HG03342 (cell line): ENCODE measurements around the gene CD44.
A peak's percentile ranks its signal among the peaks of the same experiment; 100 is the strongest.
"Not testable (repeated sequence)": the region's sequence is repeated elsewhere in the genome, so short reads cannot be mapped to it uniquely, and the experiment has no call there.

Source experiments
- ATAC-seq: cut with Tn5 transposase; IDR thresholded peaks from one replicate; pipeline ENCODE4 v1.9.1; 2021; ENCODE audit warnings: mild to moderate bottlenecking, moderate library complexity; ENCODE audit not compliant: unreplicated experiment

The CD44 gene

GRCh38 chr11:35138943-35139721 is at the start of gene CD44:
Gene CD44 (plus strand): TSS chr11:35139171. CDS start chr11:35139304, 133 bp downstream.
- no peak for ATAC-seq

DNA sequence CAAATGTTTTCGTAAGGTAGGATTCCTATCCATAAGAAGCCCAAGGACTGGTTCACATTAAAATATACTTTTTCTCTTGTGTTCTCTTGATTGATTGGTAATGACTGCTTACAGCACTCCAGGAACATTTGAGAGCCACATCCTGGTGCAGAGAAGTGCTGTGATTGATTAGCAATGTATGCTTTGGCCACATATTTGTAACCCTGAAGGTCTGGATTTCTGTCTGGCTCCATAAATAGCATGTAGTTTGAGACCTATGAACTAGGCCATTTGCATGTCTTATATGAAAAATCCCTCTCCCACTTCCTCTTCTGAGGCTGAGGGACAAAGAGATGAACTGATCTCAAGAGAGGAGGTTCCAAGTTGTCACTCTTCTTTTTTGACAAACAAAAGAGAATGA is 49.3 kb upstream of the CD44 start:
- ATAC-seq, result peak; percentile 75

DNA sequence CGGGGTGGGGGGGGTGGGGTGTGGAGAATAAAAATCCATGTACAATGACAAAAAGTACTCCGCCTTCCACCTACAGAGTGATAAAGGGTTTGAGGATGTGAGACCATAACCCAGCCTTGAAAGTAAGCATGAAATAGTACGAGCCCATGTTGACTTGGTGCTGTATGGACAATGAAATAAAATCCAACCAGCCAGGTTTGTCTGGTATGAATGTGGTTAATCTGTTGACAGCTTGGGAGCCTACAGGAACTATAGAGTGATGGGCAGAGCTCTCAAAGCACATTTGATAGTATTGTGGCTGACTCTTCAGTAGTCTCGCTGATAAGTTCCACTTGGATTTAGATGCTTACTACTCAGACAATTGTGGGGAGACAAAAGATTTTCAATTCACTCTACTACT is 48.8 kb upstream of the CD44 start:
- ATAC-seq, result peak; percentile 35

DNA sequence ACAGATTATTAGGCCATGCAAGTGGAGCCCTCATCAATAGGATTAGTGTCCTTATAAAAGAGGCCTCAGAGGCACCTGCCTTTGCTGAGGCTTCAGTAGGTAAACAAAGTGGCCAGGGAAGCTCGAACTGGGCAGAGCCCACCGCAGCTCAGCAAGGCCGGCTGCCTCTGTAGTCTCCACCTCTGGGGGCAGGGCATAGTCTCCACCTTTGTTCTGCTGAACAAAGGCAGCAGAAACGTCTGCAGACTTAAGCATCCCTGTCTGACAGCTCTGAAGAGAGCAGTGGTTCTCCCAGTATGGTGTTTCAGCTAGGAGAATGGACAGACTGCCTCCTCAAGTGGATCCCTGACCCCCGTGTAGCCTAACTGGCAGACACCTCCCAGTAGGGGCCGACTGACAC is 48.0 kb upstream of the CD44 start:
- ATAC-seq, result not testable (repeated sequence)

GRCh38 chr11:35096723-35097122 is 42.2 kb upstream of the CD44 start:
- ATAC-seq, result no peak

- no peak for ATAC-seq
These were observed 41.0 kb upstream of the CD44 start for GRCh38 chr11:35097814-35098455.

- no peak for ATAC-seq
These were observed 40.1 kb upstream of the CD44 start for GRCh38 chr11:35098855-35099254.

DNA sequence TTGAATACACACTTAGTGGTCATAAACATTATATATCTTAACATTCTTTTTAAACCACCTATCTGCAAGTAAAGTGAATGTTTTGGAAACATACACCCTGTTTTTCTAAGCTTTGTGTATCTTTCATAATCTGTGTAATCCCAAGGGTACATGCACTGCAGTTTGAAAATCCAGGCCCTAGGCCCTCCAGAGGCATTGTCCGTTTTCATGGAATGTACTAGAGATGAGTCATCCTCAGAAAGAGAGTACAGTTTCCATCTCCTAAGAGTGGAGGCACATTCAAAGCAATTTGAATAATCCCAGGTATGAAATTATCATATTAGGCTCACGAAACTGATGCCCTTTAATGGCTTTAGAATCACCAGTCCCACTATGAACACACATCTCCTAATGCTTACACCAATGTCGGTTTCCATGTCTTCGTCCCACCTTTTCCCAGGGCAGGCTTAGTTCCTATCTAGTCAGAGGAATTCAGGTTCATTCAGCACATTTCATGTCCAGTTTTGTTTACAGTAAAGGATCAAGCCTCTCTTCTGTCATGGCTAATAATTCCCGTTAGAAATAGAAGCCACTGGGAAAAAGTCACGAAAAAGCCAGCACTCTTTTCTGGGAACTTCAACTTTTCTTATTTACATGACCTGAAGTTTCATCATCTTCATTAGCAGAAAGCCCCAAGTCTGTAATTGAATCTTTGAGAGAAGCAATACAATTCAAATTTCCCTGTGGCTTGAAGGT is 39.5 kb upstream of the CD44 start:
- ATAC-seq, result no peak

GRCh38 chr11:35100013-35100383 is 39.0 kb upstream of the CD44 start:
- no peak for ATAC-seq

DNA sequence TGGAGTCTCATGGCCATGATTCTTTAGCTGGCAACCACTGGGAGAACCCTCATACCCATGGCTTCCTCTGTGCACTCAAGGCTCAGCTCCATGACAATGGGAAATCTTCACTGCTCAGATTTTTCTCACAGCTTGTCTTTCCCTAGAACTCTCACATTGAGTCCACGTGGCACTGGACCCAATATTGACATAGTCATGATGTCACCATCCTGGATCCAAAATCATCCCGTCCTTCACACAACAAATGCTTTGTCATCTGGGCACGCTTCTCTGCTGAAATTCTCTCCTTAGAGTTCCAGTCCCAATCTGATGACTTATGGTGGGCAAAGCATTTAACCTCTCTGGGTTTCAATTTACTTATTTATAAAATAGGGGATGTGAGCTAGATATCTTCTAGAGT is 37.7 kb upstream of the CD44 start:
- no peak for ATAC-seq

DNA sequence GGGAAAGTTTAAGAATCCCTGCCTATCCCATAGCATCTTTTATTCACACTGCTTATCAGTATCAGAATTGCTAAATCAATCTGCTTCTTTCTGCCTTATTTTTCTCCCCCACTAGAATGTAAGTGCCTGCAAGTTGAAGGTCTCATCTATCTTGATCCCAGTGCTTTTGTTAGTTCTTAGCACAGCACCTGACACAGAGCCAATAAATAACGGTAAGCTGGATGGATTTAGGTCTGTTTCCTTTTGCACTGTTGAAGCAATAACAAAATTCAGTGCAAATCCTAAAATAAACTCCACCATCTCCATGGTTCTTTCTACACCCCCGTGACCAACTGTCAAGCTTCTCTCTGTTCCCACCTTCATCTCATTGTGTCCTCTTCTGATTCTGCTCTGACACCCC is 36.7 kb upstream of the CD44 start:
- ATAC-seq, result no peak

- no peak for ATAC-seq
These were observed 35.4 kb upstream of the CD44 start for GRCh38 chr11:35103366-35104208.

GRCh38 chr11:35104655-35105054 is 34.3 kb upstream of the CD44 start:
- no peak for ATAC-seq

DNA sequence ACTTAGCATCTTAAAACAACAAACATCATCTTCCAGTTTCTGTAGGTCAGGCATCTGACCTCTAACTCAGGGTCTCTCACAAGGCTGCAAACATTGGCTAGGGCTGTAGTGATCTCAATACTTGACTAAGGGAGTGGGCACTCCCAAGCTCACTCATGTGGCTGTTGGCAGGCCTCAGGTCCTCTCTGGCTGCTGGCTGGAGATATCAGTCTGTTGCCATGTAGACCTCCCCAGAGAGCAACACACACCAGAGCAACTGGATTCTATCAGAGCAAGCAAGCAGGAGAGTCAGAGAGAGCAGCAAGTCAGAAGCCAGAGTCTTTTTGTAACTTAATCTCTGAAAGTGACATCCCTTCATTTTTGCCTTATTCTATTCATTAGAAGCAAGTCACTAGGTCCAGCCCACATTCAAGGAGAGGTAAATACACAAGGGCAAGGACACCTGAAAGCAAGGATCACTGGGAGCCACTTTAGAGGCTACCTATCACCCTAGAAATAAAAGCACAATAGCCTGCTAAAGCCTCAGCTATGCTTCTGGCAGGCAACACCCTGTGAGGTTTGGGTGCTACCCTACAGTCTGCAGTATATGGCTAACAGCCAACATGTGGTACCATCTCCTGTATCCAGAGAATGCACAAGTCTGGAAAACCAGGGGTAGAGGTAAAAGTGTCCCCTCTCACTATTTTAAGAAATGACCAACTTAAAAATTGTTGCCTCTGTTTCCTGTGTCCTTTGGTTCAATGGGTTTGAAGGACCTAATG is 33.5 kb upstream of the CD44 start:
- ATAC-seq, result no peak

GRCh38 chr11:35106595-35106994 is 32.4 kb upstream of the CD44 start:
- ATAC-seq, result peak; percentile 81

GRCh38 chr11:35107861-35108260 is 31.1 kb upstream of the CD44 start:
- ATAC-seq, result no peak

- ATAC-seq, result not testable (repeated sequence)
These were observed 30.6 kb upstream of the CD44 start for GRCh38 chr11:35108336-35108735.

DNA sequence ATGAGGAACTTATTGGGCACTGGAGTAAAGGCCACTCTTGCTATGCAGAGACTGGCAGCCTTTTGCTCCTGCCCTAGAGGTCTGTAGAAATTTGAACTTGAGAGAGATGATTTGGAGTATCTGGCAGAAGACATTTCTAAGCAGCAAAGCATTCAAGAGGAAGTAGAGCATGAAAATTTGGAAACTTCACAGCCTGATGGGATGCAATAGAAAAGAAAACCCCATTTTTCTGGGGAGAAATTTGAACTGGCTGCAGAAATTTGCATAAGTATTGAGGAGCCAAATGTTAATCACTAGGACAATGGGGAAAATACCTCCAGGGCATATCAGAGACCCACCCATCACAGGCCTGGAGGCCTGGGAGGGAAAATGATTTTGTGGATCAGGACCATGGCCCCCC is 29.9 kb upstream of the CD44 start:
- ATAC-seq, result no peak

GRCh38 chr11:35109827-35110226 is 29.1 kb upstream of the CD44 start:
- ATAC-seq, result no peak
